ENCODE data around the gene TOE1.

The TOE1 gene

GRCh38 chr1:45379524-45379923 lies 39.6 kb downstream of the TOE1 start:
- H3K27ac ChIP-seq (ENCODE audit: low read depth, low read length): no peak overlapping the region
- H2BK120ac ChIP-seq (ENCODE audit: insufficient read depth, low read length, poor library complexity): no peak overlapping the region
- H4K12ac ChIP-seq (ENCODE audit: low read depth, low read length): no peak overlapping the region
- no peak overlapping the region for H4K91ac ChIP-seq (ENCODE audit: low read depth, low read length)
- no peak overlapping the region for H3K14ac ChIP-seq (ENCODE audit: low read length)
- WGBS (ENCODE audit: extremely low coverage, insufficient coverage, insufficient read length): no CpG with 5 or more reads among the region's 6 CpGs
- H2AFZ ChIP-seq (ENCODE audit: insufficient read depth, low read length, poor library complexity): no peak overlapping the region
- no peaks in the 10 kb centered on the region for H3K36me3 ChIP-seq (ENCODE audit: control insufficient read depth in 1 of 2, insufficient read depth in 2 of 2, low read length in 2 of 2)
- H4K8ac ChIP-seq (ENCODE audit: low read depth, low read length): no peak overlapping the region
- no peaks in the 10 kb centered on the region for H3K79me1 ChIP-seq (ENCODE audit: low read length)
- no peak overlapping the region for H2BK12ac ChIP-seq (ENCODE audit: low read length)
- no peak overlapping the region for H3K18ac ChIP-seq (ENCODE audit: low read length)
- DNase-seq: no peak
- H2BK5ac ChIP-seq (ENCODE audit: low read depth, low read length, poor library complexity): no peak overlapping the region
- no peaks in the 10 kb centered on the region for H3K27me3 ChIP-seq (ENCODE audit: insufficient read depth, low read length)
- H3K4me2 ChIP-seq (ENCODE audit: low read length): no peak overlapping the region
- H3K9ac ChIP-seq (ENCODE audit: low read length): no peak overlapping the region
- no peak overlapping the region for H3K4me3 ChIP-seq (ENCODE audit: low read depth, low read length)
- H2AK5ac ChIP-seq (ENCODE audit: low read length): no peak overlapping the region
- H3K79me2 ChIP-seq (ENCODE audit: control insufficient read depth, insufficient read depth, low read length, poor library complexity): no peaks in the 10 kb centered on the region
- H3K23ac ChIP-seq (ENCODE audit: low read length): no peak overlapping the region
- H3K4me1 ChIP-seq (ENCODE audit: control insufficient read depth in 1 of 2, insufficient read depth in 2 of 2, low read length in 2 of 2): no peaks in the 10 kb centered on the region
- no peaks in the 10 kb centered on the region for H3K9me3 ChIP-seq (ENCODE audit: insufficient read depth, low read depth, low read length)
- no peak overlapping the region for H3K4ac ChIP-seq (ENCODE audit: low read depth, low read length)

- Histone ChIP-seq H3K9ac (ENCODE audit: low read length) (no peak overlapping the region), H2BK12ac (ENCODE audit: low read length) (no peak overlapping the region), H4K91ac (ENCODE audit: low read depth, low read length) (no peak overlapping the region), H3K36me3 (ENCODE audit: control insufficient read depth in 1 of 2, insufficient read depth in 2 of 2, low read length in 2 of 2) (no peaks in the 10 kb centered on the region), H4K12ac (ENCODE audit: low read depth, low read length) (no peak overlapping the region), H2AFZ (ENCODE audit: insufficient read depth, low read length, poor library complexity) (no peak overlapping the region), H3K18ac (ENCODE audit: low read length) (no peak overlapping the region), H3K27me3 (ENCODE audit: insufficient read depth, low read length) (no peaks in the 10 kb centered on the region), H3K4me1 (ENCODE audit: control insufficient read depth in 1 of 2, insufficient read depth in 2 of 2, low read length in 2 of 2) (no peaks in the 10 kb centered on the region), H3K4me3 (ENCODE audit: low read depth, low read length) (no peak overlapping the region), H3K23ac (ENCODE audit: low read length) (no peak overlapping the region), H4K8ac (ENCODE audit: low read depth, low read length) (no peak overlapping the region), H2BK5ac (ENCODE audit: low read depth, low read length, poor library complexity) (no peak overlapping the region), H3K14ac (ENCODE audit: low read length) (no peak overlapping the region), H3K4ac (ENCODE audit: low read depth, low read length) (no peak overlapping the region), H3K27ac (ENCODE audit: low read depth, low read length) (no peak overlapping the region), H3K79me2 (ENCODE audit: control insufficient read depth, insufficient read depth, low read length, poor library complexity) (no peaks in the 10 kb centered on the region), H3K4me2 (ENCODE audit: low read length) (no peak overlapping the region), H3K9me3 (ENCODE audit: insufficient read depth, low read depth, low read length) (no peaks in the 10 kb centered on the region), H2BK120ac (ENCODE audit: insufficient read depth, low read length, poor library complexity) (no peak overlapping the region), H2AK5ac (ENCODE audit: low read length) (no peak overlapping the region), H3K79me1 (ENCODE audit: low read length) (no peaks in the 10 kb centered on the region)
- DNase-seq: no peak
- WGBS (ENCODE audit: extremely low coverage, insufficient coverage, insufficient read length): no CpG with 5 or more reads among the region's 4 CpGs
These were observed 40.2 kb downstream of the TOE1 start for GRCh38 chr1:45380125-45380524.

- Histone ChIP-seq H3K79me2 (ENCODE audit: control insufficient read depth, insufficient read depth, low read length, poor library complexity) (no peaks in the 10 kb centered on the region), H4K91ac (ENCODE audit: low read depth, low read length) (no peak overlapping the region), H3K4me2 (ENCODE audit: low read length) (no peak overlapping the region), H3K23ac (ENCODE audit: low read length) (no peak overlapping the region), H2BK12ac (ENCODE audit: low read length) (no peak overlapping the region), H3K4me1 (ENCODE audit: control insufficient read depth in 1 of 2, insufficient read depth in 2 of 2, low read length in 2 of 2) (no peaks in the 10 kb centered on the region), H3K27me3 (ENCODE audit: insufficient read depth, low read length) (no peaks in the 10 kb centered on the region), H2BK120ac (ENCODE audit: insufficient read depth, low read length, poor library complexity) (no peak overlapping the region), H3K4ac (ENCODE audit: low read depth, low read length) (no peak overlapping the region), H2BK5ac (ENCODE audit: low read depth, low read length, poor library complexity) (no peak overlapping the region), H3K4me3 (ENCODE audit: low read depth, low read length) (no peak overlapping the region), H3K9me3 (ENCODE audit: insufficient read depth, low read depth, low read length) (no peaks in the 10 kb centered on the region), H3K14ac (ENCODE audit: low read length) (no peak overlapping the region), H3K9ac (ENCODE audit: low read length) (no peak overlapping the region), H2AFZ (ENCODE audit: insufficient read depth, low read length, poor library complexity) (no peak overlapping the region), H3K27ac (ENCODE audit: low read depth, low read length) (no peak overlapping the region), H4K8ac (ENCODE audit: low read depth, low read length) (no peak overlapping the region), H4K12ac (ENCODE audit: low read depth, low read length) (no peak overlapping the region), H3K36me3 (ENCODE audit: control insufficient read depth in 1 of 2, insufficient read depth in 2 of 2, low read length in 2 of 2) (no peaks in the 10 kb centered on the region), H3K79me1 (ENCODE audit: low read length) (no peaks in the 10 kb centered on the region), H2AK5ac (ENCODE audit: low read length) (no peak overlapping the region), H3K18ac (ENCODE audit: low read length) (no peak overlapping the region)
- WGBS (ENCODE audit: extremely low coverage, insufficient coverage, insufficient read length): no CpG with 5 or more reads among the region's 1 CpG
- DNase-seq: no peak
These were observed 40.8 kb downstream of the TOE1 start for GRCh38 chr1:45380730-45381129.

DNA sequence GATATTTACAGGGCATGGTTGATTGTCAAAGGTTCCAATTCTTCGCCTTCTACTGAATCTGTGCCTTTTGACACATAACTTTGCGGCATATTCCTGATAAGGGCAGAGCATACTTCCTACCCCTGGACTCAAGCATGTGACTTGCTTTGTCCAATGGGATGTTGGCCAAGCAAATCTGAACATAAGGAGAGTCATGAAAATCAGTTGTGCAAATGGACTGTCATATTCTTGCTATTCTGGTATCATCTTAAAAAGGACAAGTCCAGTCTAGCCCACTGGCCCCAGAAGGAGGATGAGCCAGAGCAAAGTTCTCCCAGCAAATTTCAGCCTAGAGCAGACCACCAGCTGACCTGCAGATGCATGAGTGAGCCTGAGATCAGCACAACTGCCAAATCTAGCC lies 41.3 kb downstream of the TOE1 start:
- H2BK120ac ChIP-seq (ENCODE audit: insufficient read depth, low read length, poor library complexity): no peak overlapping the region
- H2AFZ ChIP-seq (ENCODE audit: insufficient read depth, low read length, poor library complexity): no peak overlapping the region
- no peaks in the 10 kb centered on the region for H3K79me1 ChIP-seq (ENCODE audit: low read length)
- no peak overlapping the region for H4K12ac ChIP-seq (ENCODE audit: low read depth, low read length)
- H3K36me3 ChIP-seq (ENCODE audit: control insufficient read depth in 1 of 2, insufficient read depth in 2 of 2, low read length in 2 of 2): no peaks in the 10 kb centered on the region
- H3K4ac ChIP-seq (ENCODE audit: low read depth, low read length): no peak overlapping the region
- H3K4me2 ChIP-seq (ENCODE audit: low read length): no peak overlapping the region
- H3K9me3 ChIP-seq (ENCODE audit: insufficient read depth, low read depth, low read length): no peaks in the 10 kb centered on the region
- WGBS (ENCODE audit: extremely low coverage, insufficient coverage, insufficient read length): no CpG with 5 or more reads among the region's 2 CpGs
- no peaks in the 10 kb centered on the region for H3K27me3 ChIP-seq (ENCODE audit: insufficient read depth, low read length)
- no peaks in the 10 kb centered on the region for H3K79me2 ChIP-seq (ENCODE audit: control insufficient read depth, insufficient read depth, low read length, poor library complexity)
- H4K8ac ChIP-seq (ENCODE audit: low read depth, low read length): no peak overlapping the region
- no peak overlapping the region for H2BK5ac ChIP-seq (ENCODE audit: low read depth, low read length, poor library complexity)
- H3K23ac ChIP-seq (ENCODE audit: low read length): peak overlapping the region; percentile 54
- H4K91ac ChIP-seq (ENCODE audit: low read depth, low read length): no peak overlapping the region
- H2BK12ac ChIP-seq (ENCODE audit: low read length): no peak overlapping the region
- peak; percentile 3 to 28 for DNase-seq
- H2AK5ac ChIP-seq (ENCODE audit: low read length): no peak overlapping the region
- H3K27ac ChIP-seq (ENCODE audit: low read depth, low read length): no peak overlapping the region
- H3K4me1 ChIP-seq (ENCODE audit: control insufficient read depth in 1 of 2, insufficient read depth in 2 of 2, low read length in 2 of 2): no peaks in the 10 kb centered on the region
- peak overlapping the region; percentile 50 for H3K9ac ChIP-seq (ENCODE audit: low read length)
- H3K18ac ChIP-seq (ENCODE audit: low read length): no peak overlapping the region
- H3K14ac ChIP-seq (ENCODE audit: low read length): no peak overlapping the region
- no peak overlapping the region for H3K4me3 ChIP-seq (ENCODE audit: low read depth, low read length)
